NT2/D1 (cell line): ENCODE data around the gene LRCH2.

Experiments used
- SUZ12 ChIP-seq: IDR thresholded peaks from 2 replicates; pipeline ENCODE4 v1.6.1; 2011; ENCODE audit not compliant: insufficient read length, insufficient read depth; ENCODE audit errors: extremely low read depth
- YY1 ChIP-seq: IDR thresholded peaks from 2 replicates; pipeline ENCODE4 v1.6.1; 2011; ENCODE audit not compliant: insufficient read length, insufficient read depth
- ZNF274 ChIP-seq: IDR thresholded peaks from 2 replicates; pipeline ENCODE4 v1.6.1; 2011; ENCODE audit warnings: mild to moderate bottlenecking, low read depth, low read length

- no peak for TF ChIP-seq SUZ12
- TF ChIP-seq YY1, result no peak
- TF ChIP-seq ZNF274, result no peak
Observed at GRCh38 chrX:115232933-115233496, 881 bp downstream of the LRCH2 start.
